Measurements from ENCODE around the gene PRDM16. TPM values are rescaled to one million over a fixed set of nuclear protein-coding genes. Genes with fewer than 3 reads are reported as not detected.

Gene PRDM16
- total and polyA plus RNA-seq, 2 of the 8 experiments (the other 6 are each of a cell fraction or from before 2014, with no cell fraction given): 0.39 to 0.43 TPM

DNA sequence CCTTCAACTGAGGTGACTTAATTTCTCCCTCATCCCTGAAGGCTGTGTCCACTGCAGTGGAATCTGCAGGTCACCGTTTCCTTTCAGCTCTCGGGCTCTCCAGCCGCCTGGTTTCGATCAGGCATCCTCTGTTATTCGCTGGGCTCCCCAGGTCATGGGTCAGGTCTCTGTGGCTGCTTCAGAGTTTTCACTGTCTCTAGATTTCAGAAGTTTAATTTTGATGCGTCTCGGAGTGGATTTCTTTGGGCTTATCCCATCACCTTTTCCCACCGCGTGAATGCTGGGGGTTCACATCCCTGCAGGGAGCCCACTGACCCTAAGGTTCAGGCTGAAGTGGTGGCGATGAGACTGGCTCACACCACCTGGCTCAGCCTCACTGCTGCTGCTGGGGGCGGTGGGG is 44.4 kb upstream of the PRDM16 start:
- H3K4ac ChIP-seq (replicated peaks; ENCODE audit: insufficient read length, low read depth, low read length): no peak overlapping the region
- H3K23me2 ChIP-seq (ENCODE audit: low read depth, low read length): peaks cover 7% of the 10 kb centered on the region; the same call in 1 of the 2 replicates
- H2AFZ ChIP-seq (ENCODE audit: low read length): no peak overlapping the region
- no peaks in the 10 kb centered on the region; a peak in 1 of 8 replicates for H3K36me3 ChIP-seq (ENCODE audit: control insufficient read depth in 2 of 4, insufficient read depth in 4 of 4, low read length in 3 of 4)
- H3K27me3 ChIP-seq (replicated peaks in 1 of 4; ENCODE audit: control insufficient read depth in 3 of 4, extremely low read depth in 1 of 4, insufficient read depth in 3 of 4, low read length in 3 of 4): no peaks in the 10 kb centered on the region
- no peak overlapping the region for H2BK12ac ChIP-seq (ENCODE audit: low read depth, low read length)
- no peak overlapping the region for H2BK5ac ChIP-seq (ENCODE audit: low read depth, low read length)
- H3K79me2 ChIP-seq (ENCODE audit: control insufficient read depth in 1 of 2, insufficient read depth in 2 of 2, low read length in 2 of 2): no peaks in the 10 kb centered on the region
- H3K9me3 ChIP-seq (ENCODE audit: insufficient read depth in 2 of 2, low read depth in 1 of 2, low read length in 1 of 2): peaks cover 76 to 97% of the 10 kb centered on the region in 2 experiments
- no peak overlapping the region for H3K4me3 ChIP-seq (ENCODE audit: extremely low read depth in 1 of 4, insufficient read depth in 2 of 4, low read depth in 3 of 4, low read length in 4 of 4)
- WGBS, 2 experiments (ENCODE audit: extremely low coverage in 1 of 2, insufficient coverage in 1 of 2, insufficient read length in 1 of 2, insufficient replicate concordance in 2 of 2, low coverage in 1 of 2, low lambda C conversion rate in 2 of 2, missing lambda C conversion rate in 1 of 2): 89% methylated on average over 10 of the region's 11 CpGs; no CpG with 5 or more reads in 1 of the 2 experiments
- H3K14ac ChIP-seq (ENCODE audit: insufficient read length): no peak overlapping the region
- H3K27ac ChIP-seq (ENCODE audit: low read depth, low read length): no peak overlapping the region
- H3K18ac ChIP-seq (ENCODE audit: extremely low read depth, low read length): no peak overlapping the region
- ChIA-PET POLR2A (ENCODE audit: partially characterized antibody) (no interaction called here), CTCF (ENCODE audit: partially characterized antibody) (interaction anchor here (0.6 kb wide), 1 partner anchor 70 kb away, joined by 3 read pairs; no protein-coding TSS in a partner anchor)
- no peak overlapping the region for H3K23ac ChIP-seq (ENCODE audit: insufficient read length)
- no peak overlapping the region for H2BK20ac ChIP-seq (ENCODE audit: low read length)
- no peak overlapping the region for H3K4me2 ChIP-seq (ENCODE audit: insufficient read depth in 1 of 2, low read depth in 2 of 2, low read length in 2 of 2)
- no peak overlapping the region for H4K91ac ChIP-seq (replicated peaks; ENCODE audit: insufficient read length, low read length)
- H2BK120ac ChIP-seq (replicated peaks; ENCODE audit: low read depth, low read length): no peak overlapping the region
- no peak for FAIRE-seq
- H2BK15ac ChIP-seq (ENCODE audit: low read length): no peak overlapping the region
- H3K4me1 ChIP-seq (replicated peaks in 1 of 4; ENCODE audit: control insufficient read depth in 3 of 4, insufficient read depth in 4 of 4, low read length in 3 of 4): peaks cover 0 to 10% (median 0%) of the 10 kb centered on the region in 4 experiments; a peak in 1 of 7 replicates
- no peak overlapping the region for H2AK5ac ChIP-seq (ENCODE audit: low read depth, low read length)
- H3K9ac ChIP-seq (replicated peaks in 1 of 4; ENCODE audit: extremely low read depth in 1 of 4, low read depth in 3 of 4, low read length in 3 of 4): no peak overlapping the region
- no peak overlapping the region for H3K56ac ChIP-seq (replicated peaks; ENCODE audit: insufficient read length, low read depth, low read length)
- no peak overlapping the region for H4K5ac ChIP-seq (ENCODE audit: insufficient read length, low read depth, low read length)
- no peaks in the 10 kb centered on the region for H3K79me1 ChIP-seq (ENCODE audit: low read depth, low read length)
- H4K20me1 ChIP-seq (replicated peaks in 1 of 2; ENCODE audit: control insufficient read depth in 1 of 2, insufficient read depth in 2 of 2, low read length in 2 of 2): peaks cover 0 to 4% of the 10 kb centered on the region in 2 experiments
- DNase-seq (ENCODE audit: low read depth in 1 of 2, low spot score in 2 of 2): no peak
- H4K8ac ChIP-seq (ENCODE audit: extremely low read depth, insufficient read depth, low read length): no peak overlapping the region
- TF ChIP-seq GABPA (IDR thresholded peaks at IDR 0.05; ENCODE audit: borderline replicate concordance, insufficient read depth, low read length): no peak
- no peak for TF ChIP-seq SP2 (IDR thresholded peaks at IDR 0.05; ENCODE audit: low read length)
- no peak for TF ChIP-seq RBBP5 (IDR thresholded peaks at IDR 0.05; ENCODE audit: borderline replicate concordance, low read depth, low read length)
- TF ChIP-seq ZNF274 (IDR thresholded peaks at IDR 0.05; ENCODE audit: borderline replicate concordance, extremely low read depth, low read length): no peak
- no peak for TF ChIP-seq SP1 (IDR thresholded peaks at IDR 0.05; ENCODE audit: low read depth, low read length)
- TF ChIP-seq, protein P1, sequence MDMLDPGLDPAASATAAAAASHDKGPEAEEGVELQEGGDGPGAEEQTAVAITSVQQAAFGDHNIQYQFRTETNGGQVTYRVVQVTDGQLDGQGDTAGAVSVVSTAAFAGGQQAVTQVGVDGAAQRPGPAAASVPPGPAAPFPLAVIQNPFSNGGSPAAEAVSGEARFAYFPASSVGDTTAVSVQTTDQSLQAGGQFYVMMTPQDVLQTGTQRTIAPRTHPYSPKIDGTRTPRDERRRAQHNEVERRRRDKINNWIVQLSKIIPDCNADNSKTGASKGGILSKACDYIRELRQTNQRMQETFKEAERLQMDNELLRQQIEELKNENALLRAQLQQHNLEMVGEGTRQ (IDR thresholded peaks at IDR 0.05; ENCODE audit: low read length): no peak
- TF ChIP-seq SUZ12 (IDR thresholded peaks at IDR 0.05; ENCODE audit: low read length): no peak
- no peak for TF ChIP-seq CBX5 (IDR thresholded peaks at IDR 0.05; ENCODE audit: low read depth, low read length)
- TF ChIP-seq RNF2 (IDR thresholded peaks at IDR 0.05; ENCODE audit: borderline replicate concordance, low read depth, low read length, missing control alignments, poor library complexity, severe bottlenecking): no peak

Data from H1 (cell line).